ENCODE data around the gene DEPP1. TPM values are rescaled to one million over a fixed set of nuclear protein-coding genes. Genes with fewer than 3 reads are reported as not detected.

DEPP1 gene
- total and polyA plus RNA-seq, 2 donors (not counting 1 experiment from before 2014, with no cell fraction given), result not detected

DNA sequence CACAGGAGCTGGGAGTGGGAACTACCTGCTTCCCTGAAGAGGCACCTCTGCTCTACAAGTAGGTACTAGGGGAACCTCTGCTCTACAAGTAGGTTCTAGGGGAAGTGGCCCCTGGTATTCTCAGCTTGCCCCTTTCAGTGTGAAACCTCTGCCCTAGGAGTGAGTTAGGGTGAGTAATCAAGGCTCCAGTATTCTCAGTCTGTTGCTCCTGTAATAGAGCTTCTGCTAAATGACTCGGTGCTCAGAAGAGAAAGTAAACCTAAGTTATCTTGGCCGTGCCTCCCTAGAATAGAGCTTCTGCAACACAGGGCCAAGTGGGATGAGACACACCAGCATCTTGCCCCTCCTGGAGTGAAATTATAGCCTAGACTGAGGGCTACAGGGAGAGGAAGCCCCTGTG, 32.4 kb downstream of the DEPP1 start:
- ATAC-seq (ENCODE audit: low read depth), result no peak
- POLR2A ChIA-PET, result no interaction called here
- no peak overlapping the region for H3K27ac Mint-ChIP-seq

GRCh38 chr10:44944354-44944753, 34.3 kb downstream of the DEPP1 start:
- peaks cover 28% of the 10 kb centered on the region for H3K4me1 Mint-ChIP-seq
- CTCF ChIA-PET, result interaction anchor here (4.7 kb wide), 1 partner anchor 12 kb away, joined by 29 read pairs; no protein-coding TSS in a partner anchor

More for the DNA sequence above, 32.4 kb downstream of the DEPP1 start:
- peaks cover 43% of the 10 kb centered on the region for H3K4me1 Mint-ChIP-seq
- H3K4me3 ChIP-seq (ENCODE audit: control extremely low read depth in 1 of 5, extremely low read depth in 1 of 5, insufficient read depth in 1 of 5, low read depth in 2 of 5, low read length in 4 of 5), result no peak overlapping the region
- no peak overlapping the region for H2AFZ ChIP-seq (ENCODE audit: insufficient read depth, low read depth, low read length, poor library complexity, severe bottlenecking)
- no peak overlapping the region for H3K27ac ChIP-seq (ENCODE audit: low read length in 2 of 2)
- DNase-seq, result no peak
- H3K9me3 Mint-ChIP-seq (ENCODE audit: insufficient read depth), result peaks cover 10% of the 10 kb centered on the region
- H3K4me3 Mint-ChIP-seq, result no peak overlapping the region
- intact Hi-C loops (cut with micrococcal nuclease), result no loop called here
- H4K20me1 ChIP-seq (ENCODE audit: control insufficient read depth, insufficient read depth, low read length, poor library complexity, severe bottlenecking), result peaks cover 5% of the 10 kb centered on the region
- H3K27me3 ChIP-seq (replicated peaks in 1 of 4; ENCODE audit: control extremely low read depth in 1 of 4, control insufficient read depth in 3 of 4, insufficient read depth in 4 of 4, low read length in 3 of 4), result no peaks in the 10 kb centered on the region
- WGBS (ENCODE audit: insufficient coverage), result 32% methylated on average over 2 of the region's 2 CpGs
- no peak overlapping the region for H3K4me2 ChIP-seq (replicated peaks; ENCODE audit: low read depth, low read length, poor library complexity, severe bottlenecking)
- no peaks in the 10 kb centered on the region for H3K36me3 ChIP-seq (replicated peaks in 1 of 2; ENCODE audit: control extremely low read depth in 1 of 2, control insufficient read depth in 1 of 2, extremely low read depth in 1 of 2, insufficient read depth in 2 of 2, low read length in 1 of 2)
- H3K9ac ChIP-seq (ENCODE audit: low read length), result no peak overlapping the region
- peaks cover 27 to 46% of the 10 kb centered on the region in 2 donors for H3K4me1 ChIP-seq (ENCODE audit: control insufficient read depth in 2 of 2, insufficient read depth in 2 of 2, low read length in 2 of 2)
- CTCF ChIA-PET, result interaction anchor here (1.2 to 4.7 kb wide), 4 partner anchors 11 to 23 kb away, joined by 3 to 29 read pairs (median 4); no protein-coding TSS in a partner anchor
- TF ChIP-seq EZH2 (IDR thresholded peaks at IDR 0.05; ENCODE audit: borderline replicate concordance, insufficient read depth, low read depth, low read length, poor library complexity, severe bottlenecking) (no peak), CTCF (IDR thresholded peaks at IDR 0.05) (no peak)
- no peaks in the 10 kb centered on the region for H3K27me3 Mint-ChIP-seq
- no peaks in the 10 kb centered on the region for H3K79me2 ChIP-seq (ENCODE audit: control insufficient read depth, insufficient read depth, low read length)
- H3K9me3 ChIP-seq (ENCODE audit: control extremely low read depth in 1 of 3, control insufficient read depth in 2 of 3, insufficient read depth in 1 of 3, low read length in 2 of 3), result peaks cover 0 to 10% (median 4%) of the 10 kb centered on the region in 3 donors

More at GRCh38 chr10:44944354-44944753, 34.3 kb downstream of the DEPP1 start:
- Histone ChIP-seq H3K4me3 (ENCODE audit: control extremely low read depth in 1 of 5, extremely low read depth in 1 of 5, insufficient read depth in 1 of 5, low read depth in 2 of 5, low read length in 4 of 5) (no peak overlapping the region), H3K79me2 (ENCODE audit: control insufficient read depth, insufficient read depth, low read length) (no peaks in the 10 kb centered on the region), H3K36me3 (replicated peaks in 1 of 2; ENCODE audit: control extremely low read depth in 1 of 2, control insufficient read depth in 1 of 2, extremely low read depth in 1 of 2, insufficient read depth in 2 of 2, low read length in 1 of 2) (no peaks in the 10 kb centered on the region), H3K9ac (ENCODE audit: low read length) (no peak overlapping the region), H2AFZ (ENCODE audit: insufficient read depth, low read depth, low read length, poor library complexity, severe bottlenecking) (no peak overlapping the region), H3K9me3 (ENCODE audit: control extremely low read depth in 1 of 3, control insufficient read depth in 2 of 3, insufficient read depth in 1 of 3, low read length in 2 of 3) (peaks cover 0 to 10% (median 4%) of the 10 kb centered on the region in 3 donors), H3K4me1 (ENCODE audit: control insufficient read depth in 2 of 2, insufficient read depth in 2 of 2, low read length in 2 of 2) (peaks cover 21 to 31% of the 10 kb centered on the region in 2 donors), H3K27ac (ENCODE audit: low read length in 2 of 2) (no peak overlapping the region), H3K27me3 (replicated peaks in 1 of 4; ENCODE audit: control extremely low read depth in 1 of 4, control insufficient read depth in 3 of 4, insufficient read depth in 4 of 4, low read length in 3 of 4) (no peaks in the 10 kb centered on the region), H3K4me2 (replicated peaks; ENCODE audit: low read depth, low read length, poor library complexity, severe bottlenecking) (no peak overlapping the region), H4K20me1 (ENCODE audit: control insufficient read depth, insufficient read depth, low read length, poor library complexity, severe bottlenecking) (peaks cover 4% of the 10 kb centered on the region)
- Mint-ChIP-seq H3K4me3 (no peak overlapping the region), H3K27ac (no peak overlapping the region), H3K27me3 (no peaks in the 10 kb centered on the region), H3K9me3 (ENCODE audit: insufficient read depth) (peaks cover 10% of the 10 kb centered on the region)
- TF ChIP-seq EZH2 (IDR thresholded peaks at IDR 0.05; ENCODE audit: borderline replicate concordance, insufficient read depth, low read depth, low read length, poor library complexity, severe bottlenecking) (no peak), CTCF (IDR thresholded peaks at IDR 0.05) (no peak)
- POLR2A ChIA-PET, result no interaction called here
- DNase-seq, result no peak
- intact Hi-C loops (cut with micrococcal nuclease), result no loop called here
- WGBS (ENCODE audit: insufficient coverage), result no CpG with 5 or more reads among the region's 1 CpG
- ATAC-seq (ENCODE audit: low read depth), result no peak
